Mucosa of stomach (tissue), 1 donor: ENCODE measurements around the gene INPP4B.

Experiments used
- H3K27me3 ChIP-seq: one replicate; pipeline ENCODE4 v1.7.0; 2013; ENCODE audit warnings: mild to moderate bottlenecking, low read length; ENCODE audit not compliant: control insufficient read depth, insufficient read depth
- H3K36me3 ChIP-seq: one replicate; pipeline ENCODE4 v1.7.0; 2013; ENCODE audit warnings: low read length; ENCODE audit not compliant: control insufficient read depth, insufficient read depth
- H3K4me1 ChIP-seq: one replicate; pipeline ENCODE4 v1.7.0; 2013; ENCODE audit warnings: mild to moderate bottlenecking, low read length; ENCODE audit not compliant: control insufficient read depth, insufficient read depth
- H3K4me3 ChIP-seq: one replicate; pipeline ENCODE4 v1.7.0; 2013; ENCODE audit warnings: low read length
- H3K9ac ChIP-seq: one replicate; pipeline ENCODE4 v1.7.0; 2013; ENCODE audit warnings: mild to moderate bottlenecking, low read length, moderate library complexity
- H3K9me3 ChIP-seq: one replicate; pipeline ENCODE4 v1.7.0; 2013; ENCODE audit warnings: mild to moderate bottlenecking, low read length, moderate library complexity; ENCODE audit not compliant: control insufficient read depth
- donor health status: Pancreatic carcinoma.

INPP4B gene

GRCh38 chr4:142777045-142777743 is 68.9 kb downstream of the INPP4B start:
- Histone ChIP-seq H3K9ac (no peak overlapping the region), H3K4me3 (no peak overlapping the region), H3K36me3 (no peaks in the 10 kb centered on the region), H3K27me3 (no peaks in the 10 kb centered on the region), H3K4me1 (no peaks in the 10 kb centered on the region), H3K9me3 (no peaks in the 10 kb centered on the region)

GRCh38 chr4:142776026-142776425 is 70.1 kb downstream of the INPP4B start:
- Histone ChIP-seq H3K27me3 (no peaks in the 10 kb centered on the region), H3K4me3 (no peak overlapping the region), H3K9me3 (no peaks in the 10 kb centered on the region), H3K9ac (no peak overlapping the region), H3K36me3 (no peaks in the 10 kb centered on the region), H3K4me1 (no peaks in the 10 kb centered on the region)

- Histone ChIP-seq H3K36me3 (no peaks in the 10 kb centered on the region), H3K4me3 (no peak overlapping the region), H3K9me3 (no peaks in the 10 kb centered on the region), H3K4me1 (no peaks in the 10 kb centered on the region), H3K9ac (no peak overlapping the region), H3K27me3 (no peaks in the 10 kb centered on the region)
Observed at GRCh38 chr4:142773505-142773904, 72.6 kb downstream of the INPP4B start.

GRCh38 chr4:142762280-142762679 is 83.8 kb downstream of the INPP4B start:
- Histone ChIP-seq H3K4me1 (no peaks in the 10 kb centered on the region), H3K36me3 (no peaks in the 10 kb centered on the region), H3K27me3 (no peaks in the 10 kb centered on the region), H3K9me3 (no peaks in the 10 kb centered on the region), H3K4me3 (no peak overlapping the region), H3K9ac (no peak overlapping the region)

- Histone ChIP-seq H3K4me3 (no peak overlapping the region), H3K27me3 (no peaks in the 10 kb centered on the region), H3K36me3 (no peaks in the 10 kb centered on the region), H3K9ac (no peak overlapping the region), H3K9me3 (no peaks in the 10 kb centered on the region), H3K4me1 (no peaks in the 10 kb centered on the region)
Observed at GRCh38 chr4:142752202-142752786, 93.8 kb downstream of the INPP4B start.

GRCh38 chr4:142743121-142743825 is 102.8 kb downstream of the INPP4B start:
- H3K4me3 ChIP-seq = no peak overlapping the region
- no peak overlapping the region for H3K9ac ChIP-seq
- H3K27me3 ChIP-seq = no peaks in the 10 kb centered on the region

GRCh38 chr4:142741995-142742394 is 104.1 kb downstream of the INPP4B start:
- Histone ChIP-seq H3K36me3 (no peaks in the 10 kb centered on the region), H3K4me3 (no peak overlapping the region), H3K9ac (no peak overlapping the region), H3K4me1 (peaks cover 9% of the 10 kb centered on the region), H3K27me3 (no peaks in the 10 kb centered on the region), H3K9me3 (no peaks in the 10 kb centered on the region)

More at GRCh38 chr4:142743121-142743825, 102.8 kb downstream of the INPP4B start:
- H3K9me3 ChIP-seq = no peaks in the 10 kb centered on the region
- H3K4me1 ChIP-seq = peaks cover 9% of the 10 kb centered on the region
- H3K36me3 ChIP-seq = no peaks in the 10 kb centered on the region

GRCh38 chr4:142728233-142728632 is 117.9 kb downstream of the INPP4B start:
- H3K36me3 ChIP-seq = no peaks in the 10 kb centered on the region
- H3K4me1 ChIP-seq = no peaks in the 10 kb centered on the region
- H3K4me3 ChIP-seq = no peak overlapping the region
- H3K9ac ChIP-seq = no peak overlapping the region
- no peaks in the 10 kb centered on the region for H3K9me3 ChIP-seq
- no peaks in the 10 kb centered on the region for H3K27me3 ChIP-seq

GRCh38 chr4:142727149-142727548 is 119.0 kb downstream of the INPP4B start:
- no peaks in the 10 kb centered on the region for H3K36me3 ChIP-seq
- H3K4me1 ChIP-seq = no peaks in the 10 kb centered on the region
- no peaks in the 10 kb centered on the region for H3K9me3 ChIP-seq
- no peak overlapping the region for H3K4me3 ChIP-seq
- H3K9ac ChIP-seq = no peak overlapping the region
- no peaks in the 10 kb centered on the region for H3K27me3 ChIP-seq

- Histone ChIP-seq H3K9ac (no peak overlapping the region), H3K4me1 (no peaks in the 10 kb centered on the region), H3K27me3 (no peaks in the 10 kb centered on the region), H3K9me3 (no peaks in the 10 kb centered on the region), H3K4me3 (no peak overlapping the region), H3K36me3 (no peaks in the 10 kb centered on the region)
Observed at GRCh38 chr4:142725886-142726285, 120.2 kb downstream of the INPP4B start.

GRCh38 chr4:142721187-142721586 is 124.9 kb downstream of the INPP4B start:
- Histone ChIP-seq H3K4me1 (no peaks in the 10 kb centered on the region), H3K36me3 (no peaks in the 10 kb centered on the region), H3K9me3 (no peaks in the 10 kb centered on the region), H3K27me3 (no peaks in the 10 kb centered on the region), H3K9ac (no peak overlapping the region), H3K4me3 (no peak overlapping the region)

GRCh38 chr4:142719854-142720541 is 126.1 kb downstream of the INPP4B start:
- Histone ChIP-seq H3K36me3 (no peaks in the 10 kb centered on the region), H3K9me3 (no peaks in the 10 kb centered on the region), H3K27me3 (no peaks in the 10 kb centered on the region), H3K4me3 (no peak overlapping the region), H3K4me1 (no peaks in the 10 kb centered on the region), H3K9ac (no peak overlapping the region)
